Cardiac muscle cell (in vitro differentiated cells and primary cell): ENCODE measurements around the gene DCTN4. TPM values are rescaled to one million over a fixed set of nuclear protein-coding genes. Genes with fewer than 3 reads are reported as not detected.
A peak's percentile ranks its signal among the peaks of the same experiment; 100 is the strongest.

Experiments
- DNase-seq, 2 donors: peaks; one replicate each; pipeline versions ENCODE4 v3.0.0 to v3.0.0-alpha.2; 2010 to 2017; ENCODE audit warnings: low read depth in 1 of 2, low spot score in 1 of 2
- H3K27ac ChIP-seq: fragments of 200-600 bp; sonication (generic); 2 replicates; pipeline ENCODE4 v1.5.1; 2016
- H3K27me3 ChIP-seq: fragments of 200-600 bp; sonication (generic); 2 replicates; pipeline ENCODE4 v1.6.0; 2016; ENCODE audit warnings: control low read depth
- H3K36me3 ChIP-seq: fragments of 200-600 bp; sonication (generic); 2 replicates; pipeline ENCODE4 v1.5.1; 2016; ENCODE audit warnings: control low read depth
- H3K4me1 ChIP-seq: fragments of 200-600 bp; sonication (generic); 2 replicates; pipeline ENCODE4 v1.8.1; 2017; ENCODE audit warnings: low read depth, mild to moderate bottlenecking, mixed run types
- H3K4me3 ChIP-seq: fragments of 200-600 bp; sonication (generic); 2 replicates; pipeline ENCODE4 v1.5.1; 2016; ENCODE audit warnings: mild to moderate bottlenecking
- H3K9me3 ChIP-seq: fragments of 200-600 bp; sonication (generic); 2 replicates; pipeline ENCODE4 v1.5.1; 2017; ENCODE audit warnings: low read depth, mild to moderate bottlenecking, control low read depth
- polyA plus RNA-seq: library from polyadenylated mRNA; unstranded; fragments of >200 nt; fragmentation: Nextera tagmentation; extraction: Ambion mirVana; gene quantifications from 2 replicates; pipeline ENCODE4 v1.2.1, GENCODE V29; 2016
- total RNA-seq: library from RNA; depleted of rRNA; stranded (reverse); fragments of >200 nt; gene quantifications from 2 replicates; pipeline ENCODE4 v1.2.3, GENCODE V29; 2016
- TF ChIP-seq, protein P1 (sequence below): IDR thresholded peaks from 2 replicates; pipeline ENCODE4 v1.5.1; 2012; ENCODE audit warnings: low read depth, mild to moderate bottlenecking, low read length

Gene DCTN4
- total and polyA plus RNA-seq, 2 experiments from 2014 or later, result 26.7 to 46.2 TPM

DNA sequence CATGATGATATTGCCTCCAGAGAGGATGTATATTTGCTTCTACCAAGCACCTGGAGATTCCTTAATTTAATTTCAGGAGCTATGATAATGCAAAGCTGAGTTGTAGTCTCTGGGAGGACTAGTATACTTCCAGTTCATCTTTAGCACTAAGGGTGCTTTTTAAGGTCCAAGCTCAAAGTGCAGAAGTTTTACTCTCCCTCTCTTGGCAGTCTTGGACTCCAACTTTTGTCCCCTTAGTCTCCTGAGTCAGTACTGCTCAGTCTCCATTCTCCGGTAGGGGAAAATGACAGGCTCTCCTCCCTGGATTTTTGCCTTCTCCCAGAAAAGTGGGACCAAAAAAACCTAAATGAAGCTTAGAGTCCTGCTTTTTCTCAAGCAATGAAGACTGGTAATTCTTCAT, 28.1 kb upstream of the DCTN4 start:
- Histone ChIP-seq H3K36me3 (no peaks in the 10 kb centered on the region), H3K4me1 (no peaks in the 10 kb centered on the region), H3K27me3 (no peaks in the 10 kb centered on the region), H3K4me3 (no peak overlapping the region), H3K9me3 (no peaks in the 10 kb centered on the region), H3K27ac (no peak overlapping the region)
- TF ChIP-seq, protein P1, sequence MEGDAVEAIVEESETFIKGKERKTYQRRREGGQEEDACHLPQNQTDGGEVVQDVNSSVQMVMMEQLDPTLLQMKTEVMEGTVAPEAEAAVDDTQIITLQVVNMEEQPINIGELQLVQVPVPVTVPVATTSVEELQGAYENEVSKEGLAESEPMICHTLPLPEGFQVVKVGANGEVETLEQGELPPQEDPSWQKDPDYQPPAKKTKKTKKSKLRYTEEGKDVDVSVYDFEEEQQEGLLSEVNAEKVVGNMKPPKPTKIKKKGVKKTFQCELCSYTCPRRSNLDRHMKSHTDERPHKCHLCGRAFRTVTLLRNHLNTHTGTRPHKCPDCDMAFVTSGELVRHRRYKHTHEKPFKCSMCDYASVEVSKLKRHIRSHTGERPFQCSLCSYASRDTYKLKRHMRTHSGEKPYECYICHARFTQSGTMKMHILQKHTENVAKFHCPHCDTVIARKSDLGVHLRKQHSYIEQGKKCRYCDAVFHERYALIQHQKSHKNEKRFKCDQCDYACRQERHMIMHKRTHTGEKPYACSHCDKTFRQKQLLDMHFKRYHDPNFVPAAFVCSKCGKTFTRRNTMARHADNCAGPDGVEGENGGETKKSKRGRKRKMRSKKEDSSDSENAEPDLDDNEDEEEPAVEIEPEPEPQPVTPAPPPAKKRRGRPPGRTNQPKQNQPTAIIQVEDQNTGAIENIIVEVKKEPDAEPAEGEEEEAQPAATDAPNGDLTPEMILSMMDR, result no peak
- no peak for DNase-seq

DNA sequence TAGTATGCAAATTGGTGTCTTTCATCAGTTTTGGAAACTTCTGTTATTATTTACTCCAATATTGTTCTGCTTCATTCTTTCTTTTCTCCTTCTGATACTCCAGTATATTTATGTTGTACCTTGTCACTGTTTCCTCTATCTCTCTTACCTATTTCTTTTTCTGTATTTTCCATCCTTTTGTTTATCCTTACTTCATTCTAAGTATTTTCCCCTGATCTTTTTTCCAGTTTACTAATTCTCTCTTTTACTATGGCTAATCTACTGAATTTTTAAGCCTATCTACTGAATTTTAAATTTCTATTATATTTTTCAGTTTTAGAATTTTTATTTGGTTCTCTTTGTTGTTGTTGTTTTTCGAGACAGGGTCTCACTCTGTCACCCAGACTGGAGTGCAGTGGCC, 27.1 kb upstream of the DCTN4 start:
- no peak for DNase-seq
- TF ChIP-seq, protein P1, result no peak
- no peaks in the 10 kb centered on the region for H3K36me3 ChIP-seq
- no peak overlapping the region for H3K27ac ChIP-seq
- H3K4me1 ChIP-seq, result no peaks in the 10 kb centered on the region
- H3K9me3 ChIP-seq, result no peaks in the 10 kb centered on the region
- no peak overlapping the region for H3K4me3 ChIP-seq
- H3K27me3 ChIP-seq, result no peaks in the 10 kb centered on the region

DNA sequence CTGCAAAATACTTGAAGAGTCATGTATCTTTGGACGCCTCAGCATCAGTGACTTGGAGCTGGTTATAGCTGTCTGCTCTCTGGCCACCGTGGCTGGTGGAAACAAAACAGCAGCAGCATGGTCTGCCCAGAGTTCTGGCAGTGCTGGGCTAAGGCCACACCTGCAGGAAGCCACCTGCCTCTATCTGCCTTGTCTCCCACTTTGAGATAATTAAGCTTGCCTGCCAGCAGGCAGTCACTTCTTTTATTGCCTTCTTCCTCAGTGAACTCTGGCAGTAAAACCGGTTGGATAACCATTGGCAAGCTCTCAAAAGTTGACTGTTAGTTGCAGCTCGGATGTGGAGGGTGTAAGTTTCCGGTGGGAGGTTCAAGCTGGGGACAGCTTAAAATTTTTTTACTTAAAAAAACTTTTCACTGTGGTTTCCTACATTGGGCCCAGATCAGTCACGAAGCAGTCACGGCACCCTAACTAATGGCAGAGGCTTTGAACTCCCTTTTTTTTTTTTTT, 24.7 kb upstream of the DCTN4 start:
- peak in 1 of 2 donors; percentile 94 for DNase-seq
- H3K4me1 ChIP-seq, result no peaks in the 10 kb centered on the region
- TF ChIP-seq, protein P1, result no peak
- no peaks in the 10 kb centered on the region for H3K9me3 ChIP-seq
- H3K4me3 ChIP-seq, result no peak overlapping the region
- H3K36me3 ChIP-seq, result no peaks in the 10 kb centered on the region
- H3K27me3 ChIP-seq, result no peaks in the 10 kb centered on the region
- no peak overlapping the region for H3K27ac ChIP-seq

DNA sequence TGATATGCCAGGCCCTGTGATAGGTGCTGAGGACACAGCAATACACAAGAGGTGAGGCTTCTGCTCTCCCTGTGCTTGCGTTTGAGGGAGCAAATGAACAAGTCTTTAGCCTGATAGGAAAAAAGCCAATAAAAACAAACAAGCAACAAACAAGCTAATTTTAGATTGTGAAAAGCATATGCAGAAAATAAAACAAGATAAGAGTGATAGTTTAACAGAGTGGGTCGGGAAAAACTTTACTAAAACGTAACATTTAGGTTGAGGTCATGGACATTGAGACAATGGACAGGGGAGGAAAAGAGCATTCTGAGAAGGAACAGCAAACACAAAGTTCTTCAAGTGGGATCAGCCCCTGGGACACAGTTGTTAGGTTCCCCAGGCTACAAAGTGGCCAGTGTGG, 24.0 kb upstream of the DCTN4 start:
- no peak for DNase-seq
- Histone ChIP-seq H3K4me1 (peaks cover 3% of the 10 kb centered on the region), H3K4me3 (no peak overlapping the region), H3K9me3 (no peaks in the 10 kb centered on the region), H3K27ac (no peak overlapping the region), H3K27me3 (no peaks in the 10 kb centered on the region), H3K36me3 (no peaks in the 10 kb centered on the region)
- TF ChIP-seq, protein P1, result no peak

DNA sequence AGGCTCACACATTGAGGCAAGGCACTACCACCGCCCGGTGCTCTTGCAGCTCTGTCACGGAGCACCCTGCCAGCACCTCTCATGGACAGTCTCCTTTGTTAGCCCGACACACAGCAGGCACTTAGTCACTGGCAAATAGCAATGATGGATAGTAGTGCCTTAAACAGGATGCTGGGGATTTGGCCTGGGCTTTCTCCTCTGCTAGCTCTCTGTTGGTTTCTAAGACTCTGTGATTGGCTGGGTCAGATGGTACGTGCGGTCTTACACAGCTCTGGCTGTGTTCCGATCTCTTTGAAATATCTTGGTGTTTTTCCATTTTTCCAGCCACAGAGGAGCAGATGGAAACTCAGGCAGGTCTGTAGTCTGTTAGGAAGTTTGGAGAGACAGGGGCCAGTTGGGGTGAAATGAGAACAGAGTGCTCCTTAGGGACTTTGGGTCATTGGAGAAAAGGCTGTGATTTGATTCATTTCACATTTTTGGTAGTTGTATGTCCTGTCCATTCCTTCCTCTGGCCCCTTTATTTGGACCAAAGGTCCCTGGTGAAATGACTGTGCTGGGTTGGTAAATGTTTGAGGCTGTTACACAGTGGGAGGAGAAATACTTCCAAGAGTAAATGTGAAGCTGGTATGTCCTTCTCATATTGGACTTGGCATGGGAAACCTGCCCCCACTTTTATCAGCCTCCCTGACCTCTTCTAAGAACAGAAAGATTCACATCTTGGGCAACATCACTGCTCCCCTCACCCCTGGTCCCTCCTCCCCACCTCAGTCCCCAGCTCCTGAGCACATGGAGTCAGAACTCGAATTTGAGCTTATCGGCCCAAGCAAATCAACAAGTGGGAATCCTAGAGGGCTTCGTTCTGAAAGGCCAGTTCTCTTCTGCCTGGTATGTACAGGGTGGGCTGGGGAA, 23.1 kb upstream of the DCTN4 start:
- Histone ChIP-seq H3K27ac (no peak overlapping the region), H3K27me3 (no peaks in the 10 kb centered on the region), H3K4me1 (peaks cover 7% of the 10 kb centered on the region), H3K4me3 (no peak overlapping the region), H3K36me3 (no peaks in the 10 kb centered on the region), H3K9me3 (no peaks in the 10 kb centered on the region)
- TF ChIP-seq, protein P1, result no peak
- peak in 1 of 2 donors; percentile 96 for DNase-seq
